HEK293T (cell line): ENCODE measurements around the gene RBM18.

ENCODE experiments used
- ARNT ChIP-seq: fragments of 450-650 bp; IDR thresholded peaks from 2 replicates; pipeline ENCODE4 v1.6.1; 2017; ENCODE audit warnings: mild to moderate bottlenecking
- BHLHE40 ChIP-seq: fragments of 450-650 bp; IDR thresholded peaks from 2 replicates; pipeline ENCODE4 v1.6.1; 2016; ENCODE audit warnings: mild to moderate bottlenecking, moderate library complexity, borderline replicate concordance
- CTBP1 ChIP-seq: fragments of 450-650 bp; IDR thresholded peaks from 2 replicates; pipeline ENCODE4 v1.6.1; 2016; ENCODE audit warnings: borderline replicate concordance
- FOXA1 ChIP-seq: fragments of 450-650 bp; IDR thresholded peaks from 2 replicates; pipeline ENCODE4 v1.6.1; 2016; ENCODE audit warnings: mild to moderate bottlenecking
- FOXK2 ChIP-seq: fragments of 450-650 bp; IDR thresholded peaks from 2 replicates; pipeline ENCODE4 v1.6.1; 2016; ENCODE audit warnings: mild to moderate bottlenecking
- HDGF ChIP-seq: fragments of 450-650 bp; IDR thresholded peaks from 2 replicates; pipeline ENCODE4 v1.6.1; 2017; ENCODE audit warnings: antibody characterized with exemption, borderline replicate concordance
- NFRKB ChIP-seq: fragments of 450-650 bp; IDR thresholded peaks from 2 replicates; pipeline ENCODE4 v1.6.1; 2016; ENCODE audit warnings: mild to moderate bottlenecking, moderate library complexity
- SP1 ChIP-seq: fragments of 450-650 bp; IDR thresholded peaks from 2 replicates; pipeline ENCODE4 v1.6.1; 2017
- SUZ12 ChIP-seq: fragments of 450-650 bp; IDR thresholded peaks from 2 replicates; pipeline ENCODE4 v1.6.1; 2016; ENCODE audit warnings: mild to moderate bottlenecking
- TARDBP ChIP-seq: fragments of 450-650 bp; IDR thresholded peaks from 2 replicates; pipeline ENCODE4 v1.6.1; 2016
- ZNF384 ChIP-seq: fragments of 450-650 bp; IDR thresholded peaks from 2 replicates; pipeline ENCODE4 v1.6.1; 2016
- TF ChIP-seq, protein P1 (sequence below): fragments of 450-650 bp; IDR thresholded peaks from 2 replicates; pipeline ENCODE4 v1.6.1; 2016

- TF ChIP-seq BHLHE40 (no peak), ZNF384 (no peak), TARDBP (no peak), HDGF (no peak), FOXA1 (no peak), SUZ12 (no peak), CTBP1 (no peak), SP1 (no peak), FOXK2 (no peak), NFRKB (no peak), ARNT (no peak)
- TF ChIP-seq, protein P1, sequence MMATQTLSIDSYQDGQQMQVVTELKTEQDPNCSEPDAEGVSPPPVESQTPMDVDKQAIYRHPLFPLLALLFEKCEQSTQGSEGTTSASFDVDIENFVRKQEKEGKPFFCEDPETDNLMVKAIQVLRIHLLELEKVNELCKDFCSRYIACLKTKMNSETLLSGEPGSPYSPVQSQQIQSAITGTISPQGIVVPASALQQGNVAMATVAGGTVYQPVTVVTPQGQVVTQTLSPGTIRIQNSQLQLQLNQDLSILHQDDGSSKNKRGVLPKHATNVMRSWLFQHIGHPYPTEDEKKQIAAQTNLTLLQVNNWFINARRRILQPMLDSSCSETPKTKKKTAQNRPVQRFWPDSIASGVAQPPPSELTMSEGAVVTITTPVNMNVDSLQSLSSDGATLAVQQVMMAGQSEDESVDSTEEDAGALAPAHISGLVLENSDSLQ: no peak
These were observed 30.5 kb downstream of the RBM18 start for GRCh38 chr9:122234022-122234748.
